Trophoblast cell (in vitro differentiated cells and primary cell): ENCODE results near the gene PPT2.
"Not testable (repeated sequence)": the region's sequence is repeated elsewhere in the genome, so short reads cannot be mapped to it uniquely, and the experiment has no call there.

Source experiments
- DNase-seq, 2 donors: peaks; one replicate each; pipeline ENCODE4 v3.0.0-alpha.2; 2016
- H2AFZ ChIP-seq: 2 replicates; pipeline ENCODE4 v1.6.1; 2013; ENCODE audit warnings: low read length, moderate library complexity, mild to moderate bottlenecking; ENCODE audit not compliant: insufficient read depth, poor library complexity
- H2AK5ac ChIP-seq: 2 replicates; pipeline ENCODE4 v1.6.1; 2013; ENCODE audit warnings: mild to moderate bottlenecking, low read length
- H2BK120ac ChIP-seq: 2 replicates; pipeline ENCODE4 v1.6.1; 2013; ENCODE audit warnings: low read length, mild to moderate bottlenecking, moderate library complexity; ENCODE audit not compliant: insufficient read depth, poor library complexity
- H2BK12ac ChIP-seq: 2 replicates; pipeline ENCODE4 v1.6.1; 2013; ENCODE audit warnings: mild to moderate bottlenecking, low read length, moderate library complexity
- H2BK5ac ChIP-seq: 2 replicates; pipeline ENCODE4 v1.6.1; 2013; ENCODE audit warnings: low read length, low read depth, moderate library complexity, mild to moderate bottlenecking; ENCODE audit not compliant: poor library complexity
- H3K14ac ChIP-seq: 2 replicates; pipeline ENCODE4 v1.6.1; 2013; ENCODE audit warnings: mild to moderate bottlenecking, low read length
- H3K18ac ChIP-seq: 2 replicates; pipeline ENCODE4 v1.6.1; 2013; ENCODE audit warnings: mild to moderate bottlenecking, low read length
- H3K23ac ChIP-seq: 2 replicates; pipeline ENCODE4 v1.6.1; 2013; ENCODE audit warnings: low read length
- H3K27ac ChIP-seq: 2 replicates; pipeline ENCODE4 v1.5.1; 2013; ENCODE audit warnings: low read depth, mild to moderate bottlenecking, inconsistent platforms, low read length, moderate library complexity
- H3K27me3 ChIP-seq: 2 replicates; pipeline ENCODE4 v1.6.1; 2013; ENCODE audit warnings: inconsistent platforms, mild to moderate bottlenecking, low read length, moderate library complexity; ENCODE audit not compliant: insufficient read depth
- H3K36me3 ChIP-seq, 2 experiments: 1 replicate in 1 of 2; 2 replicates in 1 of 2; pipeline ENCODE4 v1.6.1; 2013; ENCODE audit warnings: low read length in 2 of 2, mild to moderate bottlenecking in 2 of 2, moderate library complexity in 1 of 2; ENCODE audit not compliant: insufficient read depth in 2 of 2, control insufficient read depth in 1 of 2
- H3K4ac ChIP-seq: 2 replicates; pipeline ENCODE4 v1.6.1; 2013; ENCODE audit warnings: low read depth, mild to moderate bottlenecking, low read length, moderate library complexity
- H3K4me1 ChIP-seq, 2 experiments: 1 replicate in 1 of 2; 2 replicates in 1 of 2; pipeline ENCODE4 v1.6.1; 2013; ENCODE audit warnings: low read length in 2 of 2, mild to moderate bottlenecking in 2 of 2, moderate library complexity in 1 of 2; ENCODE audit not compliant: insufficient read depth in 2 of 2, control insufficient read depth in 1 of 2
- H3K4me2 ChIP-seq: 2 replicates; pipeline ENCODE4 v1.6.1; 2013; ENCODE audit warnings: inconsistent platforms, mild to moderate bottlenecking, low read length, moderate library complexity
- H3K4me3 ChIP-seq: 2 replicates; pipeline ENCODE4 v1.5.1; 2013; ENCODE audit warnings: mild to moderate bottlenecking, low read depth, low read length, inconsistent platforms
- H3K79me1 ChIP-seq: one replicate; pipeline ENCODE4 v1.6.1; 2013; ENCODE audit warnings: low read length
- H3K79me2 ChIP-seq: 2 replicates; pipeline ENCODE4 v1.6.1; 2013; ENCODE audit warnings: low read length, mild to moderate bottlenecking; ENCODE audit not compliant: control insufficient read depth, insufficient read depth, poor library complexity
- H3K9ac ChIP-seq: 2 replicates; pipeline ENCODE4 v1.6.1; 2013; ENCODE audit warnings: mild to moderate bottlenecking, low read length
- H3K9me3 ChIP-seq: 2 replicates; pipeline ENCODE4 v1.6.1; 2013; ENCODE audit warnings: low read depth, mild to moderate bottlenecking, control low read depth, inconsistent platforms, low read length; ENCODE audit not compliant: insufficient read depth
- H4K12ac ChIP-seq: 2 replicates; pipeline ENCODE4 v1.6.1; 2013; ENCODE audit warnings: low read depth, mild to moderate bottlenecking, low read length, moderate library complexity
- H4K8ac ChIP-seq: 2 replicates; pipeline ENCODE4 v1.6.1; 2013; ENCODE audit warnings: low read depth, mild to moderate bottlenecking, low read length, moderate library complexity
- H4K91ac ChIP-seq: one replicate; pipeline ENCODE4 v1.6.1; 2013; ENCODE audit warnings: low read depth, mild to moderate bottlenecking, low read length, moderate library complexity
- WGBS: extraction: QIAGEN DNeasy Blood & Tissue Kit; methylation state at CpG from one replicate; pipeline ENCODE4 v1.1.7; 2013; ENCODE audit warnings: missing lambda C conversion rate; ENCODE audit not compliant: insufficient read length, insufficient coverage; ENCODE audit errors: extremely low coverage; 5-methylcytosine and 5-hydroxymethylcytosine counted together

PPT2 gene

GRCh38 chr6:32140420-32141046 lies 13.4 kb upstream of the PPT2 start:
- Histone ChIP-seq H3K4ac (no peak overlapping the region), H2AK5ac (no peak overlapping the region), H2BK120ac (no peak overlapping the region), H4K8ac (no peak overlapping the region), H3K4me1 (no peaks in the 10 kb centered on the region), H3K14ac (no peak overlapping the region), H3K18ac (no peak overlapping the region), H2BK12ac (no peak overlapping the region), H3K4me3 (no peak overlapping the region), H4K12ac (no peak overlapping the region), H2AFZ (no peak overlapping the region), H3K27me3 (no peaks in the 10 kb centered on the region), H3K36me3 (no peaks in the 10 kb centered on the region), H3K27ac (no peak overlapping the region), H3K9ac (no peak overlapping the region), H3K23ac (no peak overlapping the region), H3K79me1 (no peaks in the 10 kb centered on the region), H3K79me2 (no peaks in the 10 kb centered on the region), H2BK5ac (no peak overlapping the region), H4K91ac (no peak overlapping the region), H3K9me3 (no peaks in the 10 kb centered on the region), H3K4me2 (no peak overlapping the region)
- no CpG with 5 or more reads among the region's 5 CpGs for WGBS
- DNase-seq = no peak

DNA sequence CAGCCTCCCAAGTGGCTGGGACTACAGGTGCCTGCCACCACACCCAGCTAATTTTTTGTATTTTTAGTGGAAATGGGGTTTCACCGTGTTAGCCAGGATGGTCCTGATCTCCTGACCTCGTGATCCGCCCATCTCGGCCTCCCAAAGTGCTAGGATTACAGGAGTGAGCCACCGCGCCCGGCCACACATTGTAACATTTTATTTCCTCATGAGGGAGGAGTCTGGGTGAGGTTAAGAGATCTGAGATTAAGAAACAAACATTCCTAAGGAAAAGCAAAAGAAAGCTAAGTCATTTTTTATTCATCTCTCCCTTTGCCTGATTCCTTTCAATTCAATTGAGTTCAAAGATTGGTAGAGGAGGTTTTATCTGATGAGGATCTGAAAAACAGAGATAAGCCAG lies 9.7 kb upstream of the PPT2 start:
- not testable (repeated sequence) for H2BK12ac ChIP-seq, H3K9me3 ChIP-seq, H3K27me3 ChIP-seq, H3K36me3 ChIP-seq, H3K4me1 ChIP-seq, H4K12ac ChIP-seq, H3K14ac ChIP-seq, H2BK120ac ChIP-seq, H4K91ac ChIP-seq, H3K18ac ChIP-seq, H3K27ac ChIP-seq, H3K4ac ChIP-seq, H3K79me2 ChIP-seq, DNase-seq, H3K4me2 ChIP-seq, H3K79me1 ChIP-seq, H3K4me3 ChIP-seq, H2AFZ ChIP-seq, H2AK5ac ChIP-seq, H3K9ac ChIP-seq, H2BK5ac ChIP-seq, H3K23ac ChIP-seq, H4K8ac ChIP-seq
- WGBS = no CpG with 5 or more reads among the region's 7 CpGs

- Histone ChIP-seq H4K91ac (no peak overlapping the region), H3K4me1 (peaks cover 0 to 2% of the 10 kb centered on the region in 2 experiments), H3K4me2 (no peak overlapping the region), H3K18ac (no peak overlapping the region), H4K8ac (no peak overlapping the region), H3K27ac (no peak overlapping the region), H3K36me3 (no peaks in the 10 kb centered on the region), H3K79me2 (no peaks in the 10 kb centered on the region), H3K27me3 (peaks cover 13% of the 10 kb centered on the region), H3K79me1 (no peaks in the 10 kb centered on the region), H2AFZ (no peak overlapping the region), H3K4ac (no peak overlapping the region), H2BK12ac (no peak overlapping the region), H3K9me3 (peaks cover 3% of the 10 kb centered on the region), H3K4me3 (no peak overlapping the region), H2AK5ac (no peak overlapping the region), H2BK120ac (no peak overlapping the region), H3K9ac (no peak overlapping the region), H4K12ac (no peak overlapping the region), H3K14ac (no peak overlapping the region), H3K23ac (no peak overlapping the region), H2BK5ac (no peak overlapping the region)
- DNase-seq = no peak
- no CpG with 5 or more reads among the region's 1 CpG for WGBS
These were observed 7.7 kb upstream of the PPT2 start for GRCh38 chr6:32146287-32146686.

GRCh38 chr6:32146687-32147086 lies 7.3 kb upstream of the PPT2 start:
- H3K14ac ChIP-seq = no peak overlapping the region
- no peak overlapping the region for H3K9ac ChIP-seq
- no peak overlapping the region for H2BK12ac ChIP-seq
- H3K27ac ChIP-seq = no peak overlapping the region
- no peak overlapping the region for H3K4ac ChIP-seq
- H3K79me2 ChIP-seq = no peaks in the 10 kb centered on the region
- H4K8ac ChIP-seq = no peak overlapping the region
- no peak overlapping the region for H4K91ac ChIP-seq
- no peaks in the 10 kb centered on the region for H3K79me1 ChIP-seq
- no peak overlapping the region for H2BK120ac ChIP-seq
- H3K9me3 ChIP-seq = peaks cover 3% of the 10 kb centered on the region
- DNase-seq = no peak
- H3K4me3 ChIP-seq = no peak overlapping the region
- no CpG with 5 or more reads among the region's 4 CpGs for WGBS
- no peak overlapping the region for H3K4me2 ChIP-seq
- H2AFZ ChIP-seq = no peak overlapping the region
- no peak overlapping the region for H3K18ac ChIP-seq
- H3K27me3 ChIP-seq = peaks cover 16% of the 10 kb centered on the region
- H4K12ac ChIP-seq = no peak overlapping the region
- no peak overlapping the region for H2BK5ac ChIP-seq
- H3K36me3 ChIP-seq = no peaks in the 10 kb centered on the region
- no peak overlapping the region for H2AK5ac ChIP-seq
- no peak overlapping the region for H3K23ac ChIP-seq
- peaks cover 0 to 2% of the 10 kb centered on the region in 2 experiments for H3K4me1 ChIP-seq
